H1 (cell line): ENCODE measurements around the gene RAD51B.

Source experiments
- NRF1 ChIP-seq: IDR thresholded peaks from 2 replicates; pipeline ENCODE4 v1.6.1; 2011; ENCODE audit warnings: mild to moderate bottlenecking, low read depth, low read length, improper control_type of control experiment
- PHF8 ChIP-seq: fragments of 200-600 bp; sonication (generic); conservative IDR thresholded peaks from 2 replicates; pipeline ENCODE4 v1.7.1; 2012; ENCODE audit warnings: low read depth, mild to moderate bottlenecking, inconsistent platforms, low read length, moderate library complexity
- POLR2A ChIP-seq, 2 experiments: IDR thresholded peaks; 1 replicate in 1 of 2; 2 replicates in 1 of 2; pipeline ENCODE4 v1.6.1; 2011; ENCODE audit warnings: low read depth in 2 of 2, low read length in 2 of 2, mild to moderate bottlenecking in 2 of 2; ENCODE audit errors: control extremely low read depth in 1 of 2
- POLR2AphosphoS5 ChIP-seq: IDR thresholded peaks from 2 replicates; pipeline ENCODE4 v1.6.1; 2011; ENCODE audit warnings: low read depth, low read length
- RBBP5 ChIP-seq: IDR thresholded peaks from 2 replicates; pipeline ENCODE4 v1.7.1; 2012; ENCODE audit warnings: low read depth, mild to moderate bottlenecking, inconsistent platforms, low read length, moderate library complexity, borderline replicate concordance

DNA sequence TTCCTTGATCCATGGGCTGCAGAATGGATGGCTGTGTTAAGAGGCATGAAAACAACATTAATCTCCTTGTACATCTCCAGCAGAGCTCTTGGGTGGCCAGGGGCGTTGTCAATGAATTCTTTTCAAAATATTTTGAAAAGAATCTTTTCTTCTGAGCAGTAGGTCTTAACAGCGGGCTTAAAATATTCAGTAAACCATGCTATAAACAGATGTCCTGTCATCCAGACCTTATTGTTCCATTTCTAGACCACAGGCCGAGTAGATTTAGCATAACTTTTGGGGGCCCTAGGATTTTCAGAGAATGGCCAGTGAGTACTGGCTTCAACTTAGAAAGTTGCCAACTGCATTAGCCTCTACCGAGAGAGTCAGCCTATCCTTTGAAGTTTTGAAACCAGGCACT, 130.2 kb downstream of the RAD51B start:
- TF ChIP-seq PHF8 (no peak), NRF1 (no peak), POLR2A (IDR thresholded peaks at IDR 0.05; ENCODE audit: control extremely low read depth in 1 of 2, low read depth in 2 of 2, low read length in 2 of 2) (no peak), RBBP5 (no peak), POLR2AphosphoS5 (no peak)
